ENCODE measurements around the gene TIGD3. TPM values are rescaled to one million over a fixed set of nuclear protein-coding genes. Genes with fewer than 3 reads are reported as not detected.

TIGD3 gene
- total and polyA plus RNA-seq, 10 of the 15 experiments (the other 5 are each of a cell fraction or from before 2014, with no cell fraction given) = 0.13 to 1.4 (median 0.57) TPM

DNA sequence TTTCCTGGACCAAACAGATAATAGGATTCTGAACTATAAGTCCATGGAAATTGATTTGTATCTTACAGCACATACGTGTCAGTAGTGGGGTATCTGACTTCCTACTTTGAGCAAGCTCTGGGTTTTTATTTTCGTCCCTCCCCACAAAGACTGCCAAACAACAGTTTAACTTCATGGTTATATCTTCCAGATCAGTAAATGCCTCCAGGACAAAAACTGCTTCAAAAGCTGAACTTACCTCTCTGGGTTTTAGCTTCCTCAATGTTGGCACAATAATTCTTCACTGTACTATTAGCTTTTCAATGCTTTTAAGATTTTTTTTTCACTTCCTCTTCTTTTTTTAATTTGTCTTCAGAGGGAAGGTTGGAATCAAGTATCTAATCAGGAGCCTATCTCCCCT, 25.1 kb upstream of the TIGD3 start:
- peaks cover 8% of the 10 kb centered on the region for H3K79me2 ChIP-seq (ENCODE audit: control insufficient read depth, insufficient read depth, low read length)
- H3K9ac ChIP-seq (ENCODE audit: control insufficient read depth, insufficient read depth, low read length) = peak overlapping the region; percentile 40
- ChIA-PET POLR2A (interaction anchor here (0.7 to 2.6 kb wide), 8 partner anchors 9 to 482 kb away, joined by 3 to 11 read pairs (median 8); partner anchors contain the start of genes CDC42EP2 and POLA2), SMC1A (ENCODE audit: uncharacterized antibody, unreplicated experiment) (interaction anchor here (0.6 to 6.6 kb wide), 27 partner anchors 8 to 555 kb away, joined by 3 to 64 read pairs (median 4); no protein-coding TSS in a partner anchor), RAD21 (ENCODE audit: unreplicated experiment) (interaction anchor here (0.9 to 3.3 kb wide), 16 partner anchors 14 to 481 kb away, joined by 3 to 53 read pairs (median 5); partner anchors contain the start of genes CDC42EP2 and POLA2), CTCF (interaction anchor here (0.7 to 9.3 kb wide), 57 partner anchors 9 to 641 kb away, joined by 3 to 261 read pairs (median 4); partner anchors contain the start of genes CAPN1, CDC42EP2, FAM89B and PCNX3)
- no peaks in the 10 kb centered on the region for H4K20me1 ChIP-seq (ENCODE audit: control insufficient read depth, insufficient read depth)
- H3K27ac ChIP-seq (ENCODE audit: control insufficient read depth, insufficient read depth) = no peak overlapping the region
- TF ChIP-seq, protein P1, sequence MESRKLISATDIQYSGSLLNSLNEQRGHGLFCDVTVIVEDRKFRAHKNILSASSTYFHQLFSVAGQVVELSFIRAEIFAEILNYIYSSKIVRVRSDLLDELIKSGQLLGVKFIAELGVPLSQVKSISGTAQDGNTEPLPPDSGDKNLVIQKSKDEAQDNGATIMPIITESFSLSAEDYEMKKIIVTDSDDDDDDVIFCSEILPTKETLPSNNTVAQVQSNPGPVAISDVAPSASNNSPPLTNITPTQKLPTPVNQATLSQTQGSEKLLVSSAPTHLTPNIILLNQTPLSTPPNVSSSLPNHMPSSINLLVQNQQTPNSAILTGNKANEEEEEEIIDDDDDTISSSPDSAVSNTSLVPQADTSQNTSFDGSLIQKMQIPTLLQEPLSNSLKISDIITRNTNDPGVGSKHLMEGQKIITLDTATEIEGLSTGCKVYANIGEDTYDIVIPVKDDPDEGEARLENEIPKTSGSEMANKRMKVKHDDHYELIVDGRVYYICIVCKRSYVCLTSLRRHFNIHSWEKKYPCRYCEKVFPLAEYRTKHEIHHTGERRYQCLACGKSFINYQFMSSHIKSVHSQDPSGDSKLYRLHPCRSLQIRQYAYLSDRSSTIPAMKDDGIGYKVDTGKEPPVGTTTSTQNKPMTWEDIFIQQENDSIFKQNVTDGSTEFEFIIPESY (IDR thresholded peaks at IDR 0.05) = no peak
- TF ChIP-seq SPI1 (IDR thresholded peaks at IDR 0.05; ENCODE audit: borderline replicate concordance, insufficient read depth, low read depth, low read length) = peak; percentile 17; the same call in 1 of the 2 replicates
- 47% methylated on average over 2 of the region's 2 CpGs for WGBS (ENCODE audit: insufficient coverage, insufficient replicate concordance, low lambda C conversion rate, missing lambda C conversion rate)
- peak overlapping the region; percentile 46; the same call in 1 of the 2 replicates for H3K4me2 ChIP-seq (ENCODE audit: control insufficient read depth, insufficient read depth)
- no peaks in the 10 kb centered on the region for H3K36me3 ChIP-seq (ENCODE audit: control insufficient read depth in 2 of 2, insufficient read depth in 2 of 2, low read length in 1 of 2)
- ATAC-seq (no peak), DNase-seq (ENCODE audit: low read depth, low spot score) (no peak), FAIRE-seq (no peak)
- H2AFZ ChIP-seq (ENCODE audit: control insufficient read depth, low read depth, low read length) = peak overlapping the region; percentile 89
- in situ Hi-C loops (cut with MboI) (no loop called here), intact Hi-C loops (cut with micrococcal nuclease; ENCODE audit: unreplicated experiment) (no loop called here)
- peaks cover 4% of the 10 kb centered on the region; the same call in 1 of the 2 replicates for H3K4me1 ChIP-seq (ENCODE audit: control insufficient read depth, insufficient read depth, low read length)
- H3K4me3 ChIP-seq = no peak overlapping the region
- BruUV-seq (replicated peaks) = no TSS peak
- H3K9me3 ChIP-seq (replicated peaks; ENCODE audit: control insufficient read depth, insufficient read depth, low read length) = no peaks in the 10 kb centered on the region
- H3K27me3 ChIP-seq (replicated peaks in 1 of 2; ENCODE audit: control insufficient read depth in 2 of 2, insufficient read depth in 2 of 2, low read length in 1 of 2) = no peaks in the 10 kb centered on the region
